HFF-Myc (cell line): ENCODE data around the gene MAGEB18.

Source experiments
- DNase-seq: peaks from one replicate; pipeline ENCODE4 v3.0.0-alpha.2; 2011; ENCODE audit warnings: low read depth; ENCODE audit errors: extremely low read depth
- H3K4me3 ChIP-seq: replicated peaks from 2 replicates; pipeline ENCODE4 v1.5.1; 2011; ENCODE audit warnings: low read depth, mild to moderate bottlenecking, control low read depth, low read length
- CTCF ChIP-seq: IDR thresholded peaks from 2 replicates; pipeline ENCODE4 v1.5.1; 2012; ENCODE audit warnings: mild to moderate bottlenecking, low read depth, low read length, control low read depth; ENCODE audit errors: missing control alignments

Gene MAGEB18

GRCh38 chrX:26138274-26138673 is at the start of gene MAGEB18:
Gene MAGEB18, plus strand, starts transcription at chrX:26138343. Its CDS starts 643 bp downstream, at chrX:26138986.
- no peak within 1 kb of the TSS for H3K4me3 ChIP-seq
- no peak for TF ChIP-seq CTCF
- no peak for DNase-seq

- H3K4me3 ChIP-seq = no peak overlapping the region
- no peak for DNase-seq
- TF ChIP-seq CTCF = no peak
Measured at GRCh38 chrX:26100421-26100920, 37.7 kb upstream of the MAGEB18 start.

GRCh38 chrX:26109142-26109541 is 29.0 kb upstream of the MAGEB18 start:
- DNase-seq = no peak
- TF ChIP-seq CTCF = no peak
- no peak overlapping the region for H3K4me3 ChIP-seq

GRCh38 chrX:26146024-26146423 is 7.9 kb downstream of the MAGEB18 start:
- no peak for DNase-seq
- H3K4me3 ChIP-seq = no peak overlapping the region
- TF ChIP-seq CTCF = no peak

- no peak for TF ChIP-seq CTCF
- DNase-seq = no peak
- no peak within 1 kb of the TSS for H3K4me3 ChIP-seq
Measured at GRCh38 chrX:26160301-26160700, 22.2 kb downstream of the MAGEB18 start, which contains the start of gene MAGEB6B. Gene MAGEB6B, plus strand, starts transcription at chrX:26160601. Its CDS starts 0 bp downstream, at chrX:26160601.
